ENCODE results near the gene BTF3L4.
"Not testable (repeated sequence)": the region's sequence is repeated elsewhere in the genome, so short reads cannot be mapped to it uniquely, and the experiment has no call there.

BTF3L4 gene

GRCh38 chr1:52055866-52056162, 281 bp upstream of the BTF3L4 start:
- no peak for DNase-seq

DNA sequence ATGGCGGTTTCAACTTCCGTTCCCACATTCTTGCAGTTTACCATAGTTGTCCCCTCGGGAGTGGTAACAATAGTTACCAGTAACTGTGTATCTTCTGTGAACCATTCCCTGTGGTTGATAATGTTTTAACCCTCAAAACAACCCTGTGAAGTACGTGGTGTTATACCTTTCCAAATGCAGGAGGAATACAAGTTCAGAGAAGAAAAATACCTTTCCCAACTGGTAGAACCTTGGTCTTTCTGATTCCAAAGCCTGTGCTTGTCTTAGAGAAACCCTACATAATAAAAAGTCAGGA, 789 bp downstream of the BTF3L4 start:
- DNase-seq, result no peak

DNA sequence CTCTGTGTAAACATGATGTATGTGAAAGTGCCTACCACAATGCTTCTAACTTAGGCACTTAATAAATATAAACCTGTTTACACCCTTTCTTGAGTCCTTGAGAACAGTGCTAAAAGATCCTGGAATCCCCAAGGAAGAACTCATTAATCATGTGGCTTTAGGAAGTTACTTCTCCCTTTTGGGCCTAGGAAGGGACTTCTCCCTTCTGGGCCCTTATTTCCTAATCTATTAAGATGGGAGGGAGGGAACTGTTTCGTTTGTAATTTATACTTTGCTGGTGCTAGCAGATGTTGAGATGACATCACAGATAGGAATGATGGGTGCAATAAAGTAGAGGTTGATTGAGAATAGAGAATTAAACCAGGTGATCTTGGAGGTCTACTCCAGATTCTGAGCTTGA, 1.2 kb downstream of the BTF3L4 start:
- no peak for DNase-seq

DNA sequence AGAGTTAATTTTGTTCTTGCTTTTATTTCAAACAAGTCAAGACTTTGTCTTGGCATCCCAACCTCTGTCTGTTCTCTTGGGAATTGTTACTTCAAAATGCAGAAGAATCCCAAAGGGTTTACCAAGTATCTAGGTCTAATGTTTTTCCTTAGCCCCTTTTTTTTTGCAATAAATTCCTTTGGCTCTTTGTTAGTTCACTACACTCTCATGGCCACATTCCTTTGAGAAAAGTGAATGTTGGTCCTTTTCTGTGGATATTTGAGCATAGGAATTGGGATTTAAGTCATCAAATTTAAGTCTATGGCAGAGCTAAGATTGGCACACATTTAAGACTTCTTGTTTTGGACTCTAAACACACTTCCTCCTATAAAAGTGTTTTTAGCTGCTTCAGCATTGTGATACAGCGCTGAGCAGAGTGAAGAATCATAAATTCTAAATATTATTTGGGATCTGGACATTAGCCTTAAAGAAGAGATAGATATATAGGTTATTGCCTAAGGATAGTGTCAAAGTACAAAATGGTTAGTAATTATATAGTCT, 1.9 kb downstream of the BTF3L4 start:
- DNase-seq, result no peak

DNA sequence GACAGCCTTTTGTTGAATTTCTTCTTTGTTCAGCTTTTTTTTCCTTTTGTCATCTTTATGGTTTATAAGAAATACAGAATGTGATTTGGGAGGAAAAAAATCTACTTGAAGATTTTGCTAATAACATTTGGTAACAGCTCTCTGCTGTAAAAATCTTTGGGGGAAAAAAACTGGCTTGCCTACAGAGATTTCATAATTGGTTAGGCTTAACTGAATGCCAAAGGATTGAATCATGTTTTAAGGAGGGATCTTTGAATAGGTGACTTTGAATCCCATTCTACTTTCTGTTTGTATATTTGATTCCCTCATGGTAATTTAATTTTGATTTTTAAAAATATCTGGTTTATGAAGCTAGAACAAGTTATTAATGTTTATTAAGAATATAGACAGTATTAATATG, 3.2 kb downstream of the BTF3L4 start:
- no peak for DNase-seq

DNA sequence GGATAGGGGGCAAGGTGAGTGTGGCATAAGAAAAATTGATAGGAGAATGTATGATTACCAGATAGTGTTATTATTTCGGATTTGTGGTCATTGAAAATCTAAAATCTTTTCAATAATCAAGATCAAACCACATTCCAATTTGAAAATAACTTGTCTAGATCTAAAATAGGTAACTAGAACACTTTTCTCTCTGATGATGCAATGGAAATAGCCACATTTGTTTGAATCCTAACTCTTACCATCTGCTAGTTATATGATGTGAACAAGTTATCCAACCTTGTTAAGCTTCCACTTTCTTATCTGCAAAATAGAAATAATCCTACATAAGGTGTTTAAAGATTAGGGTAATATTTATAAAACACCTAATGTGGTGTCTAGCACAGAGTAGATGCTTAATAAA, 3.8 kb downstream of the BTF3L4 start:
- DNase-seq, result no peak

DNA sequence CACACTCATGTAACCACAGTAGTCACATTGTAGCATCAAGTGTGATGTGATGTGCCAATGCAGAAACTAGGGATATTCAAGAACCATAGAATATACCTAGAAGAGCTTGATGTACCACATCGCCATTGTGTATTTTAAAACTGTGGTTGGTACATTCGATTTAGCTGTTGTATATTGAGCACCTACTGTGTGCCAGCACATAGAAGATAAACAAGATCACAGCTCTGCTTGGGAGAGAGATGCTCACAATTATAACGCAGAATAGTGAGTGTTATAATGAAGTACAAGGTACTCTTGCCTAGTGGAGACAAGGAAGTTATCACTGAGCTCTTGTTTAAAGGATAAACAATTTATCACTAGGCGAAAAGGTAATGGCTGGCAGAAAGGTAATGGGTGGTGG, 4.7 kb downstream of the BTF3L4 start:
- no peak for DNase-seq

- DNase-seq, result no peak
Measured at GRCh38 chr1:52063192-52063591, 7.1 kb downstream of the BTF3L4 start.

DNA sequence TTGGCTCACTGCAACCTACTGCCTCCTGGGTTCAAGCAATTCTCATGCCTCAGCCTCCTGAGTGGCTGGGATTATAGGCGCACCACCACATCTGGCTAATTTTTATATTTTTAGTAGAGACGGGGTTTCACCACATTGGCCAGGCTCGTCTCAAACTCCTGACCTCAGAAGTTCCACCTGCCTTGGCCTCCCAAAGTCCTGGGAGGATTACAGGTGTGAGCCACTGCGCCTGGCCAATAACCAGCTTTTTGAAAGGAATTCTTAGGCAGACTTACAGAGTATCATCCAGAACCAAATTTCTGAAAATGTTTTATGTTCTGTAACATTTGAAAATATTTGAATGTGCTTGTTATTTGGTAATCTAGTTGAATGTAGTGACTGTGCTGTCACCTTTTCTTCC, 14.6 kb downstream of the BTF3L4 start:
- no peak for DNase-seq

- no peak for DNase-seq
Measured at GRCh38 chr1:52072291-52072690, 16.2 kb downstream of the BTF3L4 start.

DNA sequence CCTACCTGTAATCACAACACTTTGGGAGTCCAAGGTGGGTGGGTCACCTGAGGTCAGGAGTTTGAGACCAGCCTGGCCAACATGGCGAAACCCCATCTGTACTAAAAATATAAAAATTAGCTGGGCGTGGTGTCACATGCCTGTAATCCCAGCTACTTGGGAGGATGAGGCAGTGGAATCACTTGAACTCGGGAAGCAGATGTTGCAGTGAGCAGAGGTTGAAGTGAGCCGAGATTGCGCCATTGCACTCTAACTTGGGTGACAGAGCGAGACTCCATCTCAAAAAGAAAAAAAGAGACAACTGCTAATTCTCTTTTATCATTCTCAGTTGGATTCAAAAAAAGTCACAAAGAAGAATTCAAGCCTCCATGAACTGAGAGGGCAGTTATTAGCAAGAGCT, 21.2 kb downstream of the BTF3L4 start:
- DNase-seq, result not testable (repeated sequence)

- DNase-seq, result no peak
Measured at GRCh38 chr1:52080014-52080415, 23.9 kb downstream of the BTF3L4 start.

DNA sequence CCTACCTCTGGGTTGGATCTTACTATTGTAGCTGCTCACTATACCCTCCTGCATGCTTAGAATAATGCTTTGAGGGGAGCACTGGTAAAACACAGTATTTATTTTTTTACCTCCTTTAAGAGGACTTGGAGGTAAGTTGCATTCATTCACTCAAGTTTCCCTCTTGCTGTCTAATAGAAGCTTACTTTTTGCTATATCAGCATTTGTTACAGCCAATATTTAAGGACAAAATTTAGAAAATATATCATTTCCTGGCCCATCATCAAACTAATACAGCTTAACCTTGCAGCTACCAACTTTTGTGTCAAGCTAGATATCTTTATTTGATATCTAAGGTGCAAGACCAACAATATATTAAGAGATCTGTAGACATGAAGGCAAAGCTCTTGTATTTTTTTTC, 31.8 kb downstream of the BTF3L4 start:
- not testable (repeated sequence) for DNase-seq

DNA sequence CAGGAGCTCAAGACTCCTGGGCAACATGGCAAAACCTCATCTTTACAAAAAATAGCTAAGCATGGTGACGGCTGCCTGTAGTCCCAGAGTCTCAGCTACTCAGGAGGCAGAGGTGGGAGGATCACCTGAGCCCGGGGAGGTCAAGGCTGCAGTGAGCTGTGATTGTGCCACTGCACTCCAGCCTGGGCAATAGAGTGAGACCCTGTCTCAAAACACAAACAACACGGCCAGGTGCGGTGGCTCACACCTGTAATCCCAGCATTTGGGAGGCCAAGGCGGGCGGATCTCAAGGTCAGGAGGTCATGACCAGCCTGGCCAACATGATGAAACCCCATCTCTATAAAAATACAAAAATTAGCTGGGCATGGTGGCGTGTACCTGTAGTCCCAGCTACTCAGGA, 38.2 kb downstream of the BTF3L4 start:
- DNase-seq, result not testable (repeated sequence)

DNA sequence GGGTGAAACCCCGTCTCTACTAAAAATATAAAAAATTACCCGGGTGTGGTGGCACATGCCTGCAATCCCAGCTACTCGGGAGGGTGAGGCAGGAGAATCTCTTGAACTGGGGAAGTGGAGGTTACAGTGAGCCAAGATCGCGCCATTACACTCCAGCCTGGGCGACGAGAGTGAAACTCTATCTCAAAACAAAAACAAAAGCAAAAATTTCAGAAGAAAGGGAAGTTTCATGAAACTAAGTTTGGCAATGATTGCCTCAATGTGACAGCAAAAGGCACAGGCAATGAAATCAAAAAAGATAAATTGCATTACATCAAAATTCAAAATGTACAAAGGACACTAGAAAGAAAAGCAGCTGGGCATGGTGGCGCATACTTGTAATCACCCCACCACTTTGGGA, 40.1 kb downstream of the BTF3L4 start:
- DNase-seq, result no peak

- no peak for DNase-seq
Measured at GRCh38 chr1:52098139-52098871, 42.2 kb downstream of the BTF3L4 start.

GRCh38 chr1:52102336-52103013, 46.4 kb downstream of the BTF3L4 start:
- no peak for DNase-seq

- no peak for DNase-seq
Measured at GRCh38 chr1:52111492-52111891, 55.4 kb downstream of the BTF3L4 start.

GRCh38 chr1:52112489-52112888, 56.4 kb downstream of the BTF3L4 start:
- no peak for DNase-seq

- DNase-seq, result no peak
Measured at GRCh38 chr1:52119301-52120079, 63.4 kb downstream of the BTF3L4 start.

DNA sequence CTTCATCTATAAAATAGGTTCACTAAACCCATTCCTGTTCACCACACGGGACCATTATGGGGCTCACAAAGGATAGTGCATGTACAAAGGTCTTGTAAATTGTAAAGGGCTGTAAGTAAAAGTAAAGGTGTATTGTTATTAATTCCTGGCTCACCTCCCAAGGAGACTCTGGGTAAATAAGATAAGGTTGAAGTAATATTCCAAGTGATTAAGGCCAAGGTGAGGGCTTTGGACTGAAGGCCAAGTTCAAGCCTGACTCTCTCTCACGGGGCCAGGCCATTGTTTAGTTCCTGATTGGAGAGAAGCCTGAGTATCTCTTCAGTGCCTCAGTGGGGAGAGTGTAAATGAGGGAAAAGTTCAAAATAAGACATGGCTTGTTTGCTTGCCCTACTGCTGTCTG, 66.3 kb downstream of the BTF3L4 start:
- DNase-seq, result no peak

GRCh38 chr1:52123622-52124021, 67.5 kb downstream of the BTF3L4 start:
- DNase-seq, result no peak

- DNase-seq, result no peak
Measured at GRCh38 chr1:52125736-52126359, 69.8 kb downstream of the BTF3L4 start.

Measured in stimulated activated CD4-positive, alpha-beta T cell treated with anti-CD3 and anti-CD28 coated beads, Interleukin-15, amount 100 ng/mL, for 24 hours (primary cell).